Measurements from ENCODE around the gene DENND4C. TPM values are rescaled to one million over a fixed set of nuclear protein-coding genes. Genes with fewer than 3 reads are reported as not detected.
"Not testable (repeated sequence)": the region's sequence is repeated elsewhere in the genome, so short reads cannot be mapped to it uniquely, and the experiment has no call there.

DENND4C gene
- total RNA-seq, 1 donor from 2014 or later: 21.4 TPM

DNA sequence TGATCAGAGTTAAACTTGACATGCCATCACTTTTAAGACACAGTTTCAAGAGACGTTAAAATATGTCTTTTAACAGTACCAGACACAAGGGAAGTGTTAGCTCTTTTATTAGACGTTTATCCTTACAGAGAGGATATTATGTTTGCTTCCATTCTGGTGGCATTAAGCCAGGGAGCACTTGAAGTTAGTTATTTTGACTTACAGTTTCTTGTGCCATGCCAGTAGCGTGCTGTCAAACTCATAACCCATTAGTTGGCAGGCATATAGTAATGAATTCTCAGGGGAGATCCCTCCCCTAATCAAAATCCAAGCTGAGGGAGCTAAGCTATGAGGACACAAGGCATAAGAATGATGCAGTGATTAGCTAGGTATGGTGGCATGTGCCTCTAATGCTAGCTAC, 83.1 kb downstream of the DENND4C start:
- intact Hi-C loops (cut with DNase I): loop anchor here (10.0 kb wide), 1 partner anchor 61 kb away; no protein-coding TSS in a partner anchor
- no peak for DNase-seq (ENCODE audit: low spot score)

GRCh38 chr9:19320495-19320894, 90.0 kb downstream of the DENND4C start:
- no peak for DNase-seq (ENCODE audit: low spot score)
- intact Hi-C loops (cut with DNase I): no loop called here

DNA sequence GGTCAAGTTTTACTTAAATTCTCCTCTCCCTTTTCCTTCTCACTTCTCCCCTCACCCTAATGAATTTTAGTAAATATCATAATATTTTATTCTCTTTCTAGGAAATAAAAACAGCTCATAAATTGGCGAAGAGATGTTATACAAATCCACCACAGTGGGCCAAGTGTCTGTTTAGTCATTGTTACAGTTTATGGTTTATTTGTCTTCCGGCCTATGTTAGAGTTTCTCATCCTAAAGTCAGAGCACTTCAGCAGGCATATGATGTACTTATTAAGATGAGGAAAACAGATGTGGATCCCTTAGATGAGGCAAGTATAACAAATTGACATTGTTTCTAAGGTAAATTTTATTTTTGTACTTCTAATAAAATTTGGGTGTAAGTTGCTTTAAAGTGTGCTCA, 101.4 kb downstream of the DENND4C start:
- no peak for DNase-seq (ENCODE audit: low spot score)
- intact Hi-C loops (cut with DNase I): no loop called here

DNA sequence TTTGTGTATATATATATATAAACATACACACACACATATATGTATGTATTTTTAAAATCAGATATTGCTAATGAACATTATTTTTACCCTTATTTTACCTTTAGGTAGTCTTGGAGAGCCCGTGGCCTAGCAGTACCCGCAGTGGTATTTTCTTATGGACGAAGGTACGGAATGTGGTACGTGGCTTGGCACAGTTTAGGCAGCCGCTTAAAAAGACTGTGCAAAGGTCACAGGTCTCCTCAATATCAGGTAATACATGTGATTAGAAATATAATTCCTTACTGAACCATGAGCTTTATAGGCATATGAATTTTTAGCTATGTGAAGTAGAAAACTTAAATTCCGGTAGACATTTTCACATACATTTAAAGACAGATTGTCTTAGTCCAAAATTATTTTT, 105.7 kb downstream of the DENND4C start:
- no peak for DNase-seq (ENCODE audit: low spot score)
- intact Hi-C loops (cut with DNase I): no loop called here

DNA sequence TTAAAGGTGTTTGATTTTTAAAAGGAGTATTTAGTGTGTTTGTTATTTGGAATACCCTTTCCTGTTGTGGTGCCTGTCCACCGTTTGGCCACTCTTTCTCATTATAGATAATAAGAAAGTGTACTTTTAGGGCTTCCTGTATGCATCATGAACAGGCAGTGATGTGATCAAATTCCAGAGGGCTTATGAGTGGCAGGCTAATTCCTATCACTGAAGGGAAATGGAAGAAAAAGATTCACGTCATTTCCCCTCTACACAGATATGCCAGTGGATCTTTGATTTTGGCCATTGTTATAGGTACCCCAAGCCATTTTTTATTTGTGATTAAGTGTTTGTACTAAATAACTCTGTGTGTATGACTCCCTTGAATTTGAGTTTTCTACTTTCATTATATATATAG, 112.5 kb downstream of the DENND4C start:
- DNase-seq (ENCODE audit: low spot score): no peak
- intact Hi-C loops (cut with DNase I): no loop called here

- intact Hi-C loops (cut with DNase I): no loop called here
- no peak for DNase-seq (ENCODE audit: low spot score)
These were observed 128.2 kb downstream of the DENND4C start for GRCh38 chr9:19358701-19359100.

DNA sequence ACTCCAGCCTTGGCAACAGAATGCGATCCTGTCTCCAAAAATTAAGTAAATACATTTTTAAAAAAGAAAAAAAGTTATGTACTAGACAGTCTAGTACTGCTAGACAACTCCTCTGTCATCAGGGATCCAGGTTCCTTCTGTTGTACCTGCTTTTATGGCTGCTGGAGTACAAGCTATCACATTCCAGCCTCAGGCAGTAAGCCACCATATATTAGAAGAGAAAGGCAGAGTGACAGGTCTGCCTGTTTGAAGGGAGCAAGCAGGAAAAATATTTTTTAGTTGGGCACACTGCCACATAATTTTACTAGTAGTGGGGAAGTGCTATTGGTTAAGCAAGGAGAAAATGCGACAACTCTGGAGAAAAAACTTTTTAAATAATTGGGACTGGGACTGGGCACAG, 138.6 kb downstream of the DENND4C start:
- DNase-seq (ENCODE audit: low spot score): no peak

DNA sequence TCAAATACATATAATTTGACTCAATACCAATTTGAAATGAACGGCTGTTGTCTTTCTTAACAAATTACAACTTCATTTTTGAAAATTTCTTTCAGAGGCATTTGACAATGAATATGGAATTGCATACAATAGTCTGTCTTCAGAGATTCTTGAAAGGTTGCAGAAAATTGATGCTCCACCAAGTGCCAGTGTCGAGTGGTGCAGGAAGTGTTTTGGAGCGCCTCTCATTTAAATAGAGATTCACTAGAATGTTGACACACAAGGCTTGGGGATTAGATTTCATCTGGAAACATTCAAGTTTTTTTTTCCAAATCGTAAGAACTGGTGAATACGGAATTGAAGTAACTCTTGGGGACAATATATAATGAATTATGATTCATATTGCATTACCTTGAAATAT, 141.4 kb downstream of the DENND4C start:
- DNase-seq (ENCODE audit: low spot score): no peak
- intact Hi-C loops (cut with DNase I): loop anchor here (10.0 kb wide), 2 partner anchors 57 to 247 kb away; partner anchors contain the start of gene PLIN2

More for the DNA sequence above, 138.6 kb downstream of the DENND4C start:
- intact Hi-C loops (cut with DNase I): no loop called here

DNA sequence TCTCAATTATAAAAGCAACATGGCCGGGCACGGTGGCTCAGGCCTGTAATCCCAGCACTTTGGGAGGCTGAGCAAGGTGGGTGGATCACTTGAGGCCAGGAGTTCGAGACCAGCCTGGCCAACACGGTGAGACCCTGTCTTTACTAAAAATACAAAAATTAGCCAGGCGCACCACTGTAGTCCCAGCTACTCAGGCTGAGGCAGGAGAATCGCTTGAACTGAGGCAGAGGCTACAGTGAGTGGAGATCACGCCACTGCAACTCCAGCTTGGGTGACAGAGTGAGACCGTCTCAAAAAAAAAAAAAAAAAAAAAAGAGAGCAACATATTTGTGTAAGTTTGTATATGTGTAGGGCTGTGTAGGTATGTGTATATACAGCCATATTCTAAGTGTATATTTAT, 142.1 kb downstream of the DENND4C start:
- no peak for DNase-seq (ENCODE audit: low spot score)
- intact Hi-C loops (cut with DNase I): loop anchor here (10.0 kb wide), 2 partner anchors 58 to 248 kb away; partner anchors contain the start of gene PLIN2

DNA sequence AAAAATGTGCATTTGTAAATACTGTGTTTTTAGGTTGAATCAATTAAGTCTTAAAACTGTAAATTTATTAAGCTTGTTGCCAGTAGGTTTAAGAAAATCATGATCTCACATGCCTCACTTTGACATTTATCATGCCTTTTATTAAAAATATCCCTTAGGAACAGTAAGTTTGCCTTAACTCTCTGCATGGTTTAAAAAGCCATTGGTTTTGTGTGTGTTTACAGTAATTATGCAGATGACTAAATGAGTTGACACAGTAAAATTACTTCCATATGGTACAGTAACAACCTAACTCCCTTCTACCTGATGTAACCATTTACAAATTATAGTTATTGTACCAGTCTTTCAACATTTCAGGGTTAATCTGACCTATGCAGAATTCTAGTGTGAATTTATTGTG, 143.0 kb downstream of the DENND4C start:
- no peak for DNase-seq (ENCODE audit: low spot score)
- intact Hi-C loops (cut with DNase I): loop anchor here (10.0 kb wide), 2 partner anchors 59 to 249 kb away; partner anchors contain the start of gene PLIN2

- intact Hi-C loops (cut with DNase I): loop anchor here (10.0 kb wide), 2 partner anchors 61 to 251 kb away; partner anchors contain the start of gene PLIN2
- no peak for DNase-seq (ENCODE audit: low spot score)
These were observed 145.0 kb downstream of the DENND4C start for GRCh38 chr9:19375538-19375937.

DNA sequence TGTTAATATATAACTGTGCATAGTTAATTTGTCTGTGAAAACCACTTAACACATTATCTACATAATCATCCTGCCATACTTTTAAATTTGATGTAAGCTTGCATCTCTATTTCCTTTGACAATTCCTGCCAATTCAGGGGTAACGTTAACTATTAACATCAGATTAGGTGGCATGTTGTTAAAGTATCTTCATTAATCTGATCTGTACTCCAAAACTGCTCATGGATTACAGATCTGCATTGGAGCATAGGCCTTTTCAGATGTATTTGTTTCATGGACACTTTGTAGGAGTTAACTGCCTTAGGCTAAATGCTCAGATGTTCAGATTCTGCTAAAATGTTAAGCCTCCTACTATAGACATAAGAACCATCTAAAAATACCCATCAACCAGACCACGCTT, 146.4 kb downstream of the DENND4C start:
- DNase-seq (ENCODE audit: low spot score): no peak
- intact Hi-C loops (cut with DNase I): loop anchor here (10.0 kb wide), 2 partner anchors 62 to 252 kb away; partner anchors contain the start of gene PLIN2

- intact Hi-C loops (cut with DNase I): loop anchor here (10.0 kb wide), 2 partner anchors 63 to 253 kb away; partner anchors contain the start of gene PLIN2
- DNase-seq (ENCODE audit: low spot score): no peak
These were observed 147.7 kb downstream of the DENND4C start for GRCh38 chr9:19378164-19378563.

DNA sequence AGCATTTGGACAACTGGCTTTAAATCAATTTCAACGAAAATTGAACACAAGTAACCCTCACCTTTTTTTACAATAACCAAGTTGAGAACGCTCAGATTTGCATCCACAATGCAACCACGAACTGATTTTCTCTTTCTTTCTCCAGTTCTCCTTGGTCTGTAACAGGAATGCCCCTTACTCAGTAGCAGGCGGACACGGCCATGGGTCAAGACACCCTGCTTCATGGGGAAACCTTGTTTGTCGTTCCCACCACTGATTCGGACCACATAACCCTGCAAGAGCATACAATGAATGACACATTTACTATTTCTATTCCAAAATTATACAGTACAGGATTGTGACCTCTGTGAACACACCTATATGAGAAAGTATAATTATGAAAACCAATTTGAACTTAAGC, 148.2 kb downstream of the DENND4C start:
- intact Hi-C loops (cut with DNase I): loop anchor here (1.0 to 10.0 kb wide), 3 partner anchors 30 to 254 kb away; partner anchors contain the start of gene PLIN2
- no peak for DNase-seq (ENCODE audit: low spot score)

- no peak for DNase-seq (ENCODE audit: low spot score)
- intact Hi-C loops (cut with DNase I): loop anchor here (1.0 to 10.0 kb wide), 3 partner anchors 29 to 254 kb away; partner anchors contain the start of gene PLIN2
These were observed 148.8 kb downstream of the DENND4C start for GRCh38 chr9:19379283-19379682.

DNA sequence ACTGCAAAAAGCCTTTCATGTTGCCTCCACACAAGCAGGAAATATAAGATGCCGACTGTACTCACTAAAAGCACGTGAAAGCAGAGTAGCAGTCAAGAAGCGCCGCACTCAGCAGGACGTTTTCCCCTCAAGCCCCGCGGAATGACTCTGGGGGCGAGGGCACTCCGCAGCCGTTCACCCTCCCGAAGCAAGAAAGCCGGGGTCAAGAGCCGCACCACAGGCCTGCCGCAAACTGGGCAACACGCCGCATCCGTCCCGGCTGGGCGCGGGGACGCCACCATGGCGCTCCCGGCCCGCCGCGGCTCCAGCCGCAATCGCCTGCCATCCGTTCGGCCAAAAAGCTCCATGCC, 149.2 kb downstream of the DENND4C start:
- intact Hi-C loops (cut with DNase I): loop anchor here (1.0 to 10.0 kb wide), 6 partner anchors 29 to 255 kb away; partner anchors contain the start of genes DENND4C and PLIN2
- DNase-seq (ENCODE audit: low spot score): peak; percentile 76

GRCh38 chr9:19380826-19381075, 150.3 kb downstream of the DENND4C start:
- intact Hi-C loops (cut with DNase I): loop anchor here (5.0 kb wide), 3 partner anchors 77 to 198 kb away; partner anchors contain the start of gene DENND4C
- DNase-seq (ENCODE audit: low spot score): no peak

- intact Hi-C loops (cut with DNase I): loop anchor here (5.0 kb wide), 3 partner anchors 76 to 199 kb away; partner anchors contain the start of gene DENND4C
- no peak for DNase-seq (ENCODE audit: low spot score)
These were observed 151.2 kb downstream of the DENND4C start for GRCh38 chr9:19381656-19382055.

DNA sequence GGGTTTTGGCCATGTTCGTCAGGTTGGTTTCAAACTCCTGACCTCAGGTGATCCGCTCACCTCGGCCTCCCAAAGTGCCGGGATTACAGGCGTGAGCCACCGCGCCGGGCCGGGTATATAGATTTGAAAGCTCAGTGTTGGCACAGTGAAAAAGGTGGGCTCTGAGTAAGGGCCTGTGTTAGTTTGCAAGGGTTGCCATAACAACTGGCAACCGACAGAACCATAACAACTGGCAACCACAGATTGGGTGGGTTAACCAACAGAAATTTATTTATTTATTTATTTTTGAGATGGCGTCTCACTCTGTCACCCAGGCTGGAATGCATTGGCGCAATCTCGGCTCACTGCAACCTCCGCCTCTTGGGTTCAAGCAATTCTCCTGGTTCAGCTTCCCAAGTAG, 154.7 kb downstream of the DENND4C start:
- DNase-seq (ENCODE audit: low spot score); intact Hi-C loops (cut with DNase I): not testable (repeated sequence)

DNA sequence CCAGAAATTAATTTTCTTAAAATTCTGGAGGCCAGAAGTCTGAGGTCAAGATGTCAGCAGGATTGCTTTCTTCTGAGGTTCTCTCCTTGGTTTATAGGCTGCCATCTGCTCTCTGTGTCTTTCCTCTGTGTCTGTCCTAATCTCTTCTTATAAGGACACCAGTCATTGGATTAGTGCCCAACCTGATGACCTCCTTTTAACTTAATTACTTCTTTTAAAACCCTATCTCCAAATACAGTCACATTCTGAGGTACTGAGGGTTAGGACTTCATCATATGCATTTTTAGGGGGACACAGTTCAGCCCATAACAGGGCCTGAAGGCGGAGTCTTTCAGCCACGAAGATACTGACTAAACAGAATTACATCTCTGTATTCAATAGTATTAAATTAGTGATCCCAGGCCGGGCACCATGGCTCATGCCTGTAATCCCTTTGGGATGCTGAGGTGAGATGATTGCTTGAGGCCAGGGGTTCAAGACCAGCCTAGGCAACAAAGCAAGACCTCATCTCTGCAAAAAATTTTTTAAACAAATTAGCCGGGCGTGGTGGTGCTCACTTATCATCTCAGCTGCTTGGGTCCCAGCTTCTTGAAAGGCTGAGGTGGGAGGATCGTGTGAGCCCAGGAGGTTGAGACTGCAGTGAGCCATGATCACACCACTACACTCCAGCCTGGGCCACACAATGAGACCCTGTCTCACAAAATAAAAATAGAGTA, 155.5 kb downstream of the DENND4C start:
- DNase-seq (ENCODE audit: low spot score): no peak
- intact Hi-C loops (cut with DNase I): no loop called here

DNA sequence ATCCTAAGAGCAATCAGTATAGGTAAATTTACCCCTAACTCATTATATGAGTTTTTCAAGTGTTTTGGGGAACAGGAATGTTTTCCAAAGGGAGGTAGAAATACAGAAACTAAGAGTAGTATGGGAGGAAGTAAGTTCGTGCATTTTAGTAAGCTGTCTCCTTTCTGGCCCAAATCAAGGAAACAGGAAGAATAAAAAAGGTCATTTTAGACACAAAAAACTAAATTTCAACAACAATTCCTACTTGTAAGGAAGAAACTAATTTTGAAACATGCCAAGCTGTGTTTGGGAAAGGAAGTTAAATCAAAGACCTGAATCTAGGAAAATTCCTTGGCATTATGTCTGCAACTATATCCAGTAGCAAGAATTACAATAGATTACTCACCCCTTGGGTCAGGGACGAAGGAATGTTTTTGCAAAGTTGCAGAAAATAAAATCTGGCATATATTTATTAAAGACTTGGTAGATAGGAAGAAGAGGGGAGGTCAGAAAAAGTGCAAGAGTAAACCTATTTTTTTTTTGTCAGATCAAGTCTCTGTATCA, 156.1 kb downstream of the DENND4C start:
- DNase-seq (ENCODE audit: low spot score): no peak
- intact Hi-C loops (cut with DNase I): no loop called here
